ENCODE measurements around the gene C6orf141.

GRCh38 chr6:49551078-49551865, 804 bp downstream of the C6orf141 start:
- no peak for TF ChIP-seq POLR2A (IDR thresholded peaks at IDR 0.05; ENCODE audit: low read depth, low read length)
- TF ChIP-seq POLR2AphosphoS5 (IDR thresholded peaks at IDR 0.05; ENCODE audit: low read depth, low read length) = no peak
